ENCODE measurements around the gene MAGI2. TPM values are rescaled to one million over a fixed set of nuclear protein-coding genes. Genes with fewer than 3 reads are reported as not detected.

The MAGI2 gene
- total and polyA plus RNA-seq, 8 donors = 1.3 to 4.0 (median 2.0) TPM

- no peak for FAIRE-seq
- Histone ChIP-seq H3K4me1 (no peaks in the 10 kb centered on the region), H3K27me3 (peaks cover 0 to 4% (median 0%) of the 10 kb centered on the region in 4 donors), H3K36me3 (no peaks in the 10 kb centered on the region), H3K9me3 (no peaks in the 10 kb centered on the region), H3K4me3 (no peak overlapping the region), H3K27ac (no peak overlapping the region)
- no peak for ATAC-seq
- TF ChIP-seq CTCF (IDR thresholded peaks at IDR 0.05) = no peak
- intact Hi-C loops (cut with DNase I) = no loop called here
- 59 to 72% methylated on average over 1 of the region's 1 CpG for WGBS, 2 donors
- DNase-seq = no peak
These were observed 165.5 kb downstream of the MAGI2 start for GRCh38 chr7:79287981-79288380.

GRCh38 chr7:79286181-79286580, 167.3 kb downstream of the MAGI2 start:
- FAIRE-seq (no peak), ATAC-seq (no peak), DNase-seq (no peak)
- Histone ChIP-seq H3K9me3 (no peaks in the 10 kb centered on the region), H3K36me3 (no peaks in the 10 kb centered on the region), H3K27me3 (no peaks in the 10 kb centered on the region), H3K27ac (no peak overlapping the region), H3K4me1 (no peaks in the 10 kb centered on the region), H3K4me3 (no peak overlapping the region)
- 5 to 27% methylated on average over 1 of the region's 1 CpG for WGBS, 2 donors
- no peak for TF ChIP-seq CTCF (IDR thresholded peaks at IDR 0.05)
- intact Hi-C loops (cut with DNase I) = no loop called here

- Histone ChIP-seq H3K36me3 (no peaks in the 10 kb centered on the region), H3K27ac (no peak overlapping the region), H3K4me3 (no peak overlapping the region), H3K4me1 (no peaks in the 10 kb centered on the region), H3K9me3 (no peaks in the 10 kb centered on the region), H3K27me3 (no peaks in the 10 kb centered on the region)
- WGBS, 2 donors = 80 to 86% methylated on average over 1 of the region's 1 CpG
- intact Hi-C loops (cut with DNase I) = no loop called here
- ATAC-seq (no peak), FAIRE-seq (no peak), DNase-seq (no peak)
- TF ChIP-seq CTCF (IDR thresholded peaks at IDR 0.05) = no peak
These were observed 167.7 kb downstream of the MAGI2 start for GRCh38 chr7:79285756-79286155.

GRCh38 chr7:79284211-79284610, 169.3 kb downstream of the MAGI2 start:
- intact Hi-C loops (cut with DNase I) = no loop called here
- no peaks in the 10 kb centered on the region for H3K36me3 ChIP-seq
- no peak for TF ChIP-seq CTCF (IDR thresholded peaks at IDR 0.05)
- ATAC-seq (no peak), DNase-seq (no peak), FAIRE-seq (no peak)
- no peaks in the 10 kb centered on the region for H3K4me1 ChIP-seq
- no peak overlapping the region for H3K27ac ChIP-seq
- no peak overlapping the region for H3K4me3 ChIP-seq
- H3K27me3 ChIP-seq = no peaks in the 10 kb centered on the region
- no peaks in the 10 kb centered on the region for H3K9me3 ChIP-seq

- no peaks in the 10 kb centered on the region for H3K4me1 ChIP-seq
- no peak overlapping the region for H3K27ac ChIP-seq
- no peak for FAIRE-seq
- H3K4me3 ChIP-seq = no peak overlapping the region
- ATAC-seq = no peak
- intact Hi-C loops (cut with DNase I) = no loop called here
- WGBS, 2 donors = 37 to 43% methylated on average over 2 of the region's 2 CpGs
- no peaks in the 10 kb centered on the region for H3K36me3 ChIP-seq
- no peaks in the 10 kb centered on the region for H3K27me3 ChIP-seq
- no peak for TF ChIP-seq CTCF (IDR thresholded peaks at IDR 0.05)
- H3K9me3 ChIP-seq = no peaks in the 10 kb centered on the region
- no peak for DNase-seq
These were observed 170.4 kb downstream of the MAGI2 start for GRCh38 chr7:79282882-79283602.

Measured in pancreas (tissue), 10 donors.